CD4-positive, alpha-beta T cell (primary cell): ENCODE data around the gene LCMT1. TPM values are rescaled to one million over a fixed set of nuclear protein-coding genes. Genes with fewer than 3 reads are reported as not detected.

ENCODE experiments used
- ATAC-seq: fragments of 200-7000 bp; cut with Tn5 transposase; one replicate; pipeline ENCODE4 v1.10.0; 2022; ENCODE audit warnings: mild to moderate bottlenecking; ENCODE audit not compliant: poor library complexity
- CTCF ChIA-PET: fragments of 350-600 bp; sonication (Branson Sonifier 250); formaldehyde crosslinking; loops from one replicate; lab custom pipeline; 2021; ENCODE audit warnings: antibody characterized with exemption, inconsistent platforms; lab: Charles Lee
- POLR2A ChIA-PET: fragments of 350-600 bp; sonication (Branson Sonifier 250); formaldehyde crosslinking; loops from one replicate; lab custom pipeline; 2021; ENCODE audit warnings: antibody characterized with exemption, inconsistent platforms; lab: Charles Lee
- DNase-seq, 14 experiments: peaks; one replicate each; pipeline ENCODE4 v3.0.0-alpha.2; 2013 to 2020; ENCODE audit warnings: mixed read lengths in 2 of 14
- H3K27ac ChIP-seq, 2 donors: one replicate each; pipeline versions ENCODE4 v1.5.1 to v1.7.0; 2013; ENCODE audit warnings: low read length in 2 of 2, low read depth in 1 of 2, mild to moderate bottlenecking in 1 of 2
- H3K27me3 ChIP-seq, 2 experiments: 1 replicate in 1 of 2; 2 replicates in 1 of 2; pipeline versions ENCODE4 v1.6.1 to v1.7.0; 2013; ENCODE audit warnings: low read length in 2 of 2, control low read depth in 1 of 2, mild to moderate bottlenecking in 1 of 2, moderate library complexity in 1 of 2; ENCODE audit not compliant: insufficient read depth in 2 of 2, control insufficient read depth in 1 of 2
- H3K36me3 ChIP-seq: one replicate; pipeline ENCODE4 v1.6.1; 2013; ENCODE audit warnings: low read length, control low read depth; ENCODE audit not compliant: insufficient read depth
- H3K4me1 ChIP-seq: one replicate; pipeline ENCODE4 v1.6.1; 2013; ENCODE audit warnings: low read length, control low read depth; ENCODE audit not compliant: insufficient read depth
- H3K4me3 ChIP-seq: one replicate; pipeline ENCODE4 v1.5.1; 2013; ENCODE audit warnings: mild to moderate bottlenecking, low read length, moderate library complexity
- H3K9me3 ChIP-seq, 2 experiments: 1 replicate in 1 of 2; 2 replicates in 1 of 2; pipeline versions ENCODE4 v1.6.1 to v1.7.0; 2013; ENCODE audit warnings: low read length in 2 of 2, mild to moderate bottlenecking in 2 of 2, control low read depth in 1 of 2, moderate library complexity in 1 of 2; ENCODE audit not compliant: control insufficient read depth in 1 of 2, insufficient read depth in 1 of 2
- H3K27ac Mint-ChIP-seq: one replicate; pipeline ENCODE4 v1.8.0; 2020; ENCODE audit warnings: mixed read lengths
- H3K27me3 Mint-ChIP-seq: one replicate; pipeline ENCODE4 v1.8.0; 2021; ENCODE audit warnings: mixed read lengths
- H3K36me3 Mint-ChIP-seq: one replicate; pipeline ENCODE4 v1.8.0; 2021; ENCODE audit warnings: low read depth, mixed read lengths
- H3K4me1 Mint-ChIP-seq: one replicate; pipeline ENCODE4 v1.8.0; 2021; ENCODE audit warnings: low read depth, mixed read lengths
- H3K4me3 Mint-ChIP-seq: one replicate; pipeline ENCODE4 v1.8.0; 2020; ENCODE audit warnings: mild to moderate bottlenecking, mixed read lengths
- H3K9me3 Mint-ChIP-seq: one replicate; pipeline ENCODE4 v1.8.0; 2020; ENCODE audit warnings: mixed read lengths
- CTCF ChIP-seq: fragments of 200-600 bp; IDR thresholded peaks from one replicate; pipeline ENCODE4 v1.8.0; 2022; ENCODE audit warnings: antibody characterized with exemption, mild to moderate bottlenecking
- intact Hi-C, 2 experiments: fragments of 100-400 bp; cut with DNase I in 1 of 2; cut with micrococcal nuclease in 1 of 2; formaldehyde crosslinking; loops; one replicate each; pipeline versions ENCODE4 v1.15.1 to v1.9.0; 2023 to 2025; cut with DNase I, micrococcal nuclease
- total RNA-seq, 174 experiments: library from RNA in 2 of 174; stranded (reverse) in 2 of 174; gene quantifications; one replicate each; pipeline ENCODE4 v1.2.3 and lab custom pipeline; 2021 to 2026

LCMT1 gene
- total RNA-seq, 2 experiments from 2014 or later = 22.5 to 28.2 TPM

GRCh38 chr16:25189305-25189704 lies 77.8 kb downstream of the LCMT1 start:
- ATAC-seq (no peak), DNase-seq (no peak)
- CTCF ChIA-PET = interaction anchor here (1.5 kb wide), 1 partner anchor 36 kb away, joined by 3 read pairs; no protein-coding TSS in a partner anchor
- Mint-ChIP-seq H3K36me3 (no peaks in the 10 kb centered on the region), H3K4me3 (no peak overlapping the region), H3K9me3 (no peaks in the 10 kb centered on the region), H3K4me1 (no peaks in the 10 kb centered on the region), H3K27me3 (no peaks in the 10 kb centered on the region), H3K27ac (no peak overlapping the region)
- H3K27me3 ChIP-seq = no peaks in the 10 kb centered on the region
- intact Hi-C loops = no loop called here
- POLR2A ChIA-PET = no interaction called here
- no peak for TF ChIP-seq CTCF
- no peak overlapping the region for H3K4me3 ChIP-seq
- H3K9me3 ChIP-seq = no peaks in the 10 kb centered on the region
- no peaks in the 10 kb centered on the region for H3K4me1 ChIP-seq
- H3K27ac ChIP-seq = no peak overlapping the region
- H3K36me3 ChIP-seq = no peaks in the 10 kb centered on the region

- POLR2A ChIA-PET = no interaction called here
- TF ChIP-seq CTCF = no peak
Measured at GRCh38 chr16:25192096-25192495, 80.6 kb downstream of the LCMT1 start.

GRCh38 chr16:25194273-25194878 lies 82.8 kb downstream of the LCMT1 start:
- Mint-ChIP-seq H3K36me3 (no peaks in the 10 kb centered on the region), H3K27me3 (no peaks in the 10 kb centered on the region), H3K4me3 (no peak overlapping the region), H3K9me3 (no peaks in the 10 kb centered on the region), H3K27ac (no peak overlapping the region), H3K4me1 (no peaks in the 10 kb centered on the region)
- H3K4me3 ChIP-seq = no peak overlapping the region
- H3K9me3 ChIP-seq = no peaks in the 10 kb centered on the region
- H3K27ac ChIP-seq = no peak overlapping the region
- ChIA-PET POLR2A (no interaction called here), CTCF (no interaction called here)
- intact Hi-C loops = no loop called here
- H3K27me3 ChIP-seq = no peaks in the 10 kb centered on the region
- no peaks in the 10 kb centered on the region for H3K4me1 ChIP-seq
- DNase-seq (no peak), ATAC-seq (no peak)
- no peak for TF ChIP-seq CTCF
- no peaks in the 10 kb centered on the region for H3K36me3 ChIP-seq

More at GRCh38 chr16:25192096-25192495, 80.6 kb downstream of the LCMT1 start:
- no peaks in the 10 kb centered on the region for H3K27me3 Mint-ChIP-seq
- Histone ChIP-seq H3K36me3 (no peaks in the 10 kb centered on the region), H3K9me3 (no peaks in the 10 kb centered on the region), H3K27me3 (no peaks in the 10 kb centered on the region), H3K27ac (no peak overlapping the region), H3K4me1 (no peaks in the 10 kb centered on the region), H3K4me3 (no peak overlapping the region)
- H3K4me3 Mint-ChIP-seq = no peak overlapping the region
- ATAC-seq = no peak
- intact Hi-C loops = no loop called here
- no peak for DNase-seq
- CTCF ChIA-PET = interaction anchor here (0.9 kb wide), 1 partner anchor 33 kb away, joined by 5 read pairs; no protein-coding TSS in a partner anchor
- no peak overlapping the region for H3K27ac Mint-ChIP-seq
- H3K4me1 Mint-ChIP-seq = no peaks in the 10 kb centered on the region
- no peaks in the 10 kb centered on the region for H3K9me3 Mint-ChIP-seq
- no peaks in the 10 kb centered on the region for H3K36me3 Mint-ChIP-seq
